ENCODE results near the gene UBASH3B. TPM values are rescaled to one million over a fixed set of nuclear protein-coding genes. Genes with fewer than 3 reads are reported as not detected.

UBASH3B gene
- total and polyA plus RNA-seq, 2 of the 13 experiments (the other 11 are each of a cell fraction or from before 2014, with no cell fraction given) = 4.4 to 7.6 TPM

DNA sequence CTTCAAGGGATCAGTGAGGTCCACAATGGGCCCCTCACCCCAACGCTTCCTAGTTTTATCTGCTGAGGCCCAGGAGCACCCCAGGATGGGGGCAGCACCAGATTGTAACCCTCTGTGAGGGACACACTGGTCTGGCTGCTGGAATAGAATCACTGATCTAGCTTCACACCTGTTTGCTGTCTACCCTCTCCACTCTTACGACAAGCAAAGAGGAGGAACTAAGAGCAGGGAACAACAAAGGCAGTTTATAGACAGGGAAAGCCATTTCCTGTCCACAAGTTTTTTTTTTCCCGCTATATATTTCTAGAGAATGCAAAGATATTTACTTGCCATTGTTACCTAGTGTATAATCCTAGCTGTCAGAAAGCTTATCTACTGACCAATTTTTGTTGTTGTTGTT is 121.8 kb downstream of the UBASH3B start:
- intact Hi-C loops (cut with micrococcal nuclease; ENCODE audit: unreplicated experiment) (no loop called here), in situ Hi-C loops (cut with HindIII; ENCODE audit: extremely low pct_ligation_motif_present, low pct_unique_long_range_greater_than_20kb) (no loop called here)
- no peak for TF ChIP-seq ZBTB3 (CRISPR knock-in tag; IDR thresholded peaks at IDR 0.05; ENCODE audit: borderline replicate concordance, low read depth)
- no peak for TF ChIP-seq HDAC6 (IDR thresholded peaks at IDR 0.05; ENCODE audit: low read depth, low read length)
- no peak for TF ChIP-seq ATRX (CRISPR knock-in tag; IDR thresholded peaks at IDR 0.05; ENCODE audit: borderline replicate concordance)
- TF ChIP-seq KDM2A (CRISPR knock-in tag; IDR thresholded peaks at IDR 0.05; ENCODE audit: borderline replicate concordance, low read depth) = no peak
- TF ChIP-seq ZKSCAN5 (CRISPR knock-in tag; IDR thresholded peaks at IDR 0.05) = no peak
- TF ChIP-seq, protein P1, sequence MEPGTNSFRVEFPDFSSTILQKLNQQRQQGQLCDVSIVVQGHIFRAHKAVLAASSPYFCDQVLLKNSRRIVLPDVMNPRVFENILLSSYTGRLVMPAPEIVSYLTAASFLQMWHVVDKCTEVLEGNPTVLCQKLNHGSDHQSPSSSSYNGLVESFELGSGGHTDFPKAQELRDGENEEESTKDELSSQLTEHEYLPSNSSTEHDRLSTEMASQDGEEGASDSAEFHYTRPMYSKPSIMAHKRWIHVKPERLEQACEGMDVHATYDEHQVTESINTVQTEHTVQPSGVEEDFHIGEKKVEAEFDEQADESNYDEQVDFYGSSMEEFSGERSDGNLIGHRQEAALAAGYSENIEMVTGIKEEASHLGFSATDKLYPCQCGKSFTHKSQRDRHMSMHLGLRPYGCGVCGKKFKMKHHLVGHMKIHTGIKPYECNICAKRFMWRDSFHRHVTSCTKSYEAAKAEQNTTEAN (CRISPR knock-in tag; conservative IDR thresholded peaks at IDR 0.05) = no peak
- TF ChIP-seq ELF4 (CRISPR knock-in tag; IDR thresholded peaks at IDR 0.05; ENCODE audit: borderline replicate concordance) = no peak
- no peak for TF ChIP-seq ETV6 (CRISPR knock-in tag; conservative IDR thresholded peaks at IDR 0.05)
- TF ChIP-seq ATM (IDR thresholded peaks at IDR 0.05; ENCODE audit: borderline replicate concordance) = no peak
- Histone ChIP-seq H3K4me3 (replicated peaks in 1 of 3; ENCODE audit: insufficient read depth in 1 of 3, low read depth in 2 of 3, low read length in 3 of 3) (no peak overlapping the region), H4K20me1 (ENCODE audit: insufficient read depth, low read length) (no peaks in the 10 kb centered on the region), H3K4me1 (ENCODE audit: insufficient read depth, low read length) (no peaks in the 10 kb centered on the region), H3K27me3 (ENCODE audit: control insufficient read depth in 1 of 2, insufficient read depth in 2 of 2, low read length in 2 of 2) (no peaks in the 10 kb centered on the region), H3K27ac (ENCODE audit: extremely low read length, insufficient read depth, low read length) (no peak overlapping the region), H2AFZ (ENCODE audit: low read length) (no peak overlapping the region), H3K79me2 (ENCODE audit: insufficient read depth, low read length) (no peaks in the 10 kb centered on the region), H3K36me3 (replicated peaks in 1 of 2; ENCODE audit: control insufficient read depth in 1 of 2, insufficient read depth in 2 of 2, low read length in 2 of 2) (peaks cover 2 to 5% of the 10 kb centered on the region in 2 experiments; a peak in 2 of 5 replicates), H3K9me3 (ENCODE audit: low read length) (no peaks in the 10 kb centered on the region), H3K9ac (ENCODE audit: insufficient read depth, low read depth, low read length) (no peak overlapping the region), H3K4me2 (ENCODE audit: low read depth, low read length) (no peak overlapping the region)
- no peak for ATAC-seq
- ChIA-PET CTCF (ENCODE audit: low intra/inter-chr PET ratio, low total read pairs) (no interaction called here), POLR2A (no interaction called here)
- no peak for DNase-seq (ENCODE audit: low spot score)
- no TSS peak for BruUV-seq (replicated peaks)
- 92% methylated on average over 2 of the region's 3 CpGs for WGBS (ENCODE audit: low lambda C conversion rate)
- FAIRE-seq = no peak

All from HepG2 (cell line).